ENCODE data around the gene TJP3. TPM values are rescaled to one million over a fixed set of nuclear protein-coding genes. Genes with fewer than 3 reads are reported as not detected.

TJP3 gene
- total RNA-seq, 1 experiment from 2014 or later: not detected

GRCh38 chr19:3745363-3746045, 37.3 kb downstream of the TJP3 start:
- Histone ChIP-seq H3K36me3 (ENCODE audit: insufficient read depth, low read length, poor library complexity, severe bottlenecking) (peaks cover 5% of the 10 kb centered on the region), H3K9me3 (ENCODE audit: low read depth, low read length, poor library complexity, severe bottlenecking) (no peaks in the 10 kb centered on the region), H3K4me3 (ENCODE audit: low read depth, low read length, poor library complexity, severe bottlenecking) (no peak overlapping the region), H3K27me3 (replicated peaks; ENCODE audit: insufficient read depth, low read depth, low read length, poor library complexity) (no peaks in the 10 kb centered on the region), H3K27ac (ENCODE audit: low read depth, low read length, poor library complexity, severe bottlenecking) (no peak overlapping the region), H3K4me1 (ENCODE audit: insufficient read depth, low read length, poor library complexity, severe bottlenecking) (no peaks in the 10 kb centered on the region)
- POLR2A ChIA-PET (ENCODE audit: low non-redundant PET): no interaction called here
- TF ChIP-seq EZH2 (IDR thresholded peaks at IDR 0.05; ENCODE audit: borderline replicate concordance, low read depth, low read length, poor library complexity, severe bottlenecking): no peak
- no peak for TF ChIP-seq CTCF (conservative IDR thresholded peaks at IDR 0.05; ENCODE audit: low read depth, low read length)
- CTCF ChIA-PET: no interaction called here
- intact Hi-C loops (cut with micrococcal nuclease; ENCODE audit: unreplicated experiment): no loop called here
- no peak for DNase-seq (ENCODE audit: low spot score)
- no TSS peak for BruUV-seq (replicated peaks)

GRCh38 chr19:3746371-3747056, 38.3 kb downstream of the TJP3 start:
- TF ChIP-seq CTCF (conservative IDR thresholded peaks at IDR 0.05; ENCODE audit: low read depth, low read length) (no peak), EZH2 (IDR thresholded peaks at IDR 0.05; ENCODE audit: borderline replicate concordance, low read depth, low read length, poor library complexity, severe bottlenecking) (no peak)
- POLR2A ChIA-PET (ENCODE audit: low non-redundant PET): interaction anchor here (0.7 kb wide), 1 partner anchor 16 kb away, joined by 3 read pairs; the partner anchor contains the start of gene MRPL54
- H3K4me3 ChIP-seq (ENCODE audit: low read depth, low read length, poor library complexity, severe bottlenecking): no peak overlapping the region
- no TSS peak for BruUV-seq (replicated peaks)
- CTCF ChIA-PET: no interaction called here
- H3K9me3 ChIP-seq (ENCODE audit: low read depth, low read length, poor library complexity, severe bottlenecking): no peaks in the 10 kb centered on the region
- no peak overlapping the region for H3K27ac ChIP-seq (ENCODE audit: low read depth, low read length, poor library complexity, severe bottlenecking)
- no peaks in the 10 kb centered on the region for H3K4me1 ChIP-seq (ENCODE audit: insufficient read depth, low read length, poor library complexity, severe bottlenecking)
- intact Hi-C loops (cut with micrococcal nuclease; ENCODE audit: unreplicated experiment): no loop called here
- H3K27me3 ChIP-seq (replicated peaks; ENCODE audit: insufficient read depth, low read depth, low read length, poor library complexity): no peaks in the 10 kb centered on the region
- H3K36me3 ChIP-seq (ENCODE audit: insufficient read depth, low read length, poor library complexity, severe bottlenecking): peaks cover 11% of the 10 kb centered on the region
- DNase-seq (ENCODE audit: low spot score): no peak

- H3K36me3 ChIP-seq (ENCODE audit: insufficient read depth, low read length, poor library complexity, severe bottlenecking): peaks cover 11% of the 10 kb centered on the region
- DNase-seq (ENCODE audit: low spot score): no peak
- H3K27me3 ChIP-seq (replicated peaks; ENCODE audit: insufficient read depth, low read depth, low read length, poor library complexity): no peaks in the 10 kb centered on the region
- H3K4me1 ChIP-seq (ENCODE audit: insufficient read depth, low read length, poor library complexity, severe bottlenecking): no peaks in the 10 kb centered on the region
- ChIA-PET CTCF (interaction anchor here (0.7 kb wide), 1 partner anchor 40 kb away, joined by 7 read pairs; no protein-coding TSS in a partner anchor), POLR2A (ENCODE audit: low non-redundant PET) (no interaction called here)
- no peak for TF ChIP-seq CTCF (conservative IDR thresholded peaks at IDR 0.05; ENCODE audit: low read depth, low read length)
- TF ChIP-seq EZH2 (IDR thresholded peaks at IDR 0.05; ENCODE audit: borderline replicate concordance, low read depth, low read length, poor library complexity, severe bottlenecking): no peak
- intact Hi-C loops (cut with micrococcal nuclease; ENCODE audit: unreplicated experiment): no loop called here
- no peak overlapping the region for H3K4me3 ChIP-seq (ENCODE audit: low read depth, low read length, poor library complexity, severe bottlenecking)
- H3K27ac ChIP-seq (ENCODE audit: low read depth, low read length, poor library complexity, severe bottlenecking): no peak overlapping the region
- no peaks in the 10 kb centered on the region for H3K9me3 ChIP-seq (ENCODE audit: low read depth, low read length, poor library complexity, severe bottlenecking)
- no TSS peak for BruUV-seq (replicated peaks)
These were observed 40.8 kb downstream of the TJP3 start for GRCh38 chr19:3748965-3749364.
